OCI-LY1 (cell line): ENCODE results near the gene RAB11A.

Experiments
- H2AFZ ChIP-seq: fragments of 200-600 bp; sonication (generic), shearing (Covaris generic); 2 replicates; pipeline ENCODE4 v1.6.0; 2014; ENCODE audit warnings: antibody characterized with exemption, mild to moderate bottlenecking, low read length
- H3F3A ChIP-seq: fragments of 200-600 bp; sonication (generic), shearing (Covaris generic); 2 replicates; pipeline ENCODE4 v1.6.0; 2014; ENCODE audit warnings: mild to moderate bottlenecking, antibody characterized with exemption, low read length, moderate library complexity; ENCODE audit not compliant: insufficient read depth
- H3K27ac ChIP-seq: fragments of 200-600 bp; sonication (generic); 2 replicates; pipeline ENCODE4 v1.5.1; 2014; ENCODE audit warnings: low read length, mixed run types, mild to moderate bottlenecking, low read depth; ENCODE audit not compliant: poor library complexity, severe bottlenecking
- H3K27me3 ChIP-seq: fragments of 200-600 bp; sonication (generic); 2 replicates; pipeline ENCODE4 v1.6.0; 2014; ENCODE audit warnings: antibody characterized with exemption, mild to moderate bottlenecking, low read length, moderate library complexity; ENCODE audit not compliant: insufficient read depth
- H3K36me3 ChIP-seq: fragments of 200-600 bp; sonication (generic); 2 replicates; pipeline ENCODE4 v1.6.1; 2014; ENCODE audit warnings: mild to moderate bottlenecking, antibody characterized with exemption, low read length, moderate library complexity, mixed read lengths; ENCODE audit not compliant: insufficient read depth
- H3K4me1 ChIP-seq: fragments of 200-600 bp; sonication (generic); 2 replicates; pipeline ENCODE4 v1.5.1; 2014; ENCODE audit warnings: mild to moderate bottlenecking, low read length, moderate library complexity; ENCODE audit not compliant: insufficient read depth, severe bottlenecking
- H3K4me2 ChIP-seq: fragments of 200-600 bp; sonication (generic), shearing (Covaris generic); 2 replicates; pipeline ENCODE4 v1.6.1; 2014; ENCODE audit warnings: low read length
- H3K4me3 ChIP-seq: fragments of 200-600 bp; sonication (generic); 2 replicates; pipeline ENCODE4 v1.5.1; 2014; ENCODE audit warnings: low read length, low read depth, mild to moderate bottlenecking, mixed read lengths; ENCODE audit not compliant: poor library complexity, severe bottlenecking
- H3K79me2 ChIP-seq: fragments of 200-600 bp; shearing (Covaris generic); 2 replicates; pipeline ENCODE4 v1.6.1; 2016; ENCODE audit warnings: mixed run types, low read length, mixed read lengths; ENCODE audit not compliant: insufficient read depth
- H3K9ac ChIP-seq: fragments of 200-600 bp; sonication (generic), shearing (Covaris generic); 2 replicates; pipeline ENCODE4 v1.6.1; 2014; ENCODE audit warnings: mild to moderate bottlenecking, low read length, mixed read lengths
- H3K9me2 ChIP-seq: fragments of 200-600 bp; sonication (generic), shearing (Covaris generic); 2 replicates; pipeline ENCODE4 v1.6.1; 2014; ENCODE audit warnings: low read depth, mild to moderate bottlenecking, low read length, mixed read lengths
- H3K9me3 ChIP-seq: fragments of 200-600 bp; shearing (Covaris generic); 2 replicates; pipeline ENCODE4 v1.6.1; 2014; ENCODE audit warnings: low read length, mixed read lengths
- H4K20me1 ChIP-seq: fragments of 200-600 bp; sonication (generic), shearing (Covaris generic); 2 replicates; pipeline ENCODE4 v1.6.0; 2016; ENCODE audit warnings: mild to moderate bottlenecking, low read length; ENCODE audit not compliant: insufficient read depth
- EZH2 ChIP-seq: fragments of 200-600 bp; sonication (generic), shearing (Covaris generic); IDR thresholded peaks from 2 replicates; pipeline ENCODE4 v1.8.0; 2017; ENCODE audit warnings: borderline replicate concordance, mixed run types, mild to moderate bottlenecking, antibody characterized with exemption, low read length, moderate library complexity, mixed read lengths
- TF ChIP-seq, protein P1 (sequence below): fragments of 200-600 bp; sonication (generic), shearing (Covaris generic); IDR thresholded peaks from 2 replicates; pipeline ENCODE4 v1.5.1; 2017; ENCODE audit warnings: mild to moderate bottlenecking, antibody characterized with exemption, low read length, moderate library complexity, mixed read lengths

The RAB11A gene

DNA sequence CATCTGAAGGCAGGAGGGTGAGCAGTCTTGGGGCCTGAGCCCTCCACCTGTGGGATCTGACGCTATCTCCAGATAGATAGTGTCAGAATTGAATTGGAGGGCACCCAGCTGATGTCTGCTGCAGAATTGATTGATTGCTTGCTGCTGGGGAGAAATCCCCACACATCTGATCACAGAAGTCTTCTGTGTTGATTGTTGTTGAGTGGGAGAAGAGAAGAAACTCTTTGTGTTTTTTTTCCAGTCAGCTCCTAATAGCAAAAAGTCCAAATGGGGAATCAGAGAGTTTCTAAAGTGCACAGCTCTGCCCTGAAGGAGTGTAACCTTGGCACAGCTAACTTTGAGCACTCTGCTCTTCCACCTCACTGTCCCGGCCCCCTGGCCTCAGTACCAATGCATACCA lies 66.1 kb downstream of the RAB11A start:
- Histone ChIP-seq H3K27me3 (no peaks in the 10 kb centered on the region), H3K9me3 (no peaks in the 10 kb centered on the region), H3K4me1 (no peaks in the 10 kb centered on the region), H3K36me3 (peaks cover 6% of the 10 kb centered on the region; the same call in 1 of the 2 replicates), H3F3A (no peaks in the 10 kb centered on the region), H3K4me3 (no peak overlapping the region), H3K9ac (no peak overlapping the region), H2AFZ (no peak overlapping the region), H3K79me2 (no peaks in the 10 kb centered on the region), H3K27ac (no peak overlapping the region), H3K9me2 (no peaks in the 10 kb centered on the region), H3K4me2 (no peak overlapping the region), H4K20me1 (no peaks in the 10 kb centered on the region)
- no peak for TF ChIP-seq EZH2
- TF ChIP-seq, protein P1, sequence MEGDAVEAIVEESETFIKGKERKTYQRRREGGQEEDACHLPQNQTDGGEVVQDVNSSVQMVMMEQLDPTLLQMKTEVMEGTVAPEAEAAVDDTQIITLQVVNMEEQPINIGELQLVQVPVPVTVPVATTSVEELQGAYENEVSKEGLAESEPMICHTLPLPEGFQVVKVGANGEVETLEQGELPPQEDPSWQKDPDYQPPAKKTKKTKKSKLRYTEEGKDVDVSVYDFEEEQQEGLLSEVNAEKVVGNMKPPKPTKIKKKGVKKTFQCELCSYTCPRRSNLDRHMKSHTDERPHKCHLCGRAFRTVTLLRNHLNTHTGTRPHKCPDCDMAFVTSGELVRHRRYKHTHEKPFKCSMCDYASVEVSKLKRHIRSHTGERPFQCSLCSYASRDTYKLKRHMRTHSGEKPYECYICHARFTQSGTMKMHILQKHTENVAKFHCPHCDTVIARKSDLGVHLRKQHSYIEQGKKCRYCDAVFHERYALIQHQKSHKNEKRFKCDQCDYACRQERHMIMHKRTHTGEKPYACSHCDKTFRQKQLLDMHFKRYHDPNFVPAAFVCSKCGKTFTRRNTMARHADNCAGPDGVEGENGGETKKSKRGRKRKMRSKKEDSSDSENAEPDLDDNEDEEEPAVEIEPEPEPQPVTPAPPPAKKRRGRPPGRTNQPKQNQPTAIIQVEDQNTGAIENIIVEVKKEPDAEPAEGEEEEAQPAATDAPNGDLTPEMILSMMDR: no peak

DNA sequence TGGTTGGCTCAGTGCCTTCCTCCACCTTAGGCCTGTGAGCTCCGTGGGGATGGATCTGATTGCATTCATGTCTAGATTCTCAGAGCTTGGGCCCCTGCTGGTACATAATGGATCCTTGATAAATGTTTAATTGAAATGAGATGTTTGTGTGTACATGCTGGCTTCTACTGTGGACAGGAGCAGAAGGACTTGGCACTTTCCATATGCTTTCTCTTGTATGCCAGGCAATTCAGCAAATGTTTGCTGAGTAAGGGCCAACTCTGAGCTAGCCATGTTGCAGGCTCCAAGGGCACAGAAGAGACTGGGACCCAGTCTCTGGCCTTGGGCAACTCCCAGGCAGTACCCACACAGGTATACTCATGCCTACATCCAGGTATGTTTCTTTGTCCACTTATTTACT lies 67.0 kb downstream of the RAB11A start:
- no peak overlapping the region for H3K9ac ChIP-seq
- no peak overlapping the region for H3K4me2 ChIP-seq
- H3K4me1 ChIP-seq: no peaks in the 10 kb centered on the region
- TF ChIP-seq, protein P1: no peak
- TF ChIP-seq EZH2: no peak
- H3K27me3 ChIP-seq: no peaks in the 10 kb centered on the region
- no peak overlapping the region for H3K27ac ChIP-seq
- no peaks in the 10 kb centered on the region for H3K9me3 ChIP-seq
- H3K9me2 ChIP-seq: no peaks in the 10 kb centered on the region
- H3K36me3 ChIP-seq: 0 out of 2 replicates have a peak, but pooled peaks cover 3% of the 10 kb centered on the region
- no peaks in the 10 kb centered on the region for H4K20me1 ChIP-seq
- H3F3A ChIP-seq: no peaks in the 10 kb centered on the region
- H3K79me2 ChIP-seq: no peaks in the 10 kb centered on the region
- no peak overlapping the region for H2AFZ ChIP-seq
- no peak overlapping the region for H3K4me3 ChIP-seq

DNA sequence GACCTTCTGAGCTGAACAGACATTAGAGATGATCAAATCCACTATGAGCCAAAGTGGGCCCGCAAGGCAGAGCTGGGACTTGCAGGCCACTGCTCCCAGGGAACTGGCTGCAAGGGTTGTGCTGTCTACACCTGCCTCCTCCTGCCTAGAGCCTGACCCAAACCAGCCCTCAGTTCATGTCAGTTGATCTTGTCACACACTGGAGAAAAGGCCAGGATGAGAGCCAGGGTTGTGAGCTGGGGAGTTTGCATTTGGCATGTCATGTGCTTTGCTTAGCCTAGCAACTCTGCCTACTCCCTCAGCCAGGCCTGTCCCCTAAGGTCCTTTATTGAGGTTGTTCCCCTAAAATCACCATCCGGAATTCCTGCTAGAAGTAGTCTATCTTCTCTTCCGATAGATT lies 67.8 kb downstream of the RAB11A start:
- H3K27ac ChIP-seq: no peak overlapping the region
- TF ChIP-seq, protein P1: no peak
- TF ChIP-seq EZH2: no peak
- no peaks in the 10 kb centered on the region for H3K4me1 ChIP-seq
- H3K4me3 ChIP-seq: no peak overlapping the region
- H3F3A ChIP-seq: no peaks in the 10 kb centered on the region
- H3K36me3 ChIP-seq: 0 out of 2 replicates have a peak, but pooled peaks cover 3% of the 10 kb centered on the region
- H3K27me3 ChIP-seq: no peaks in the 10 kb centered on the region
- no peaks in the 10 kb centered on the region for H3K79me2 ChIP-seq
- H3K9me2 ChIP-seq: no peaks in the 10 kb centered on the region
- no peak overlapping the region for H2AFZ ChIP-seq
- H3K9ac ChIP-seq: no peak overlapping the region
- no peak overlapping the region for H3K4me2 ChIP-seq
- H4K20me1 ChIP-seq: no peaks in the 10 kb centered on the region
- no peaks in the 10 kb centered on the region for H3K9me3 ChIP-seq
